PC-9 (cell line): ENCODE data around the gene SLC35E4. TPM values are rescaled to one million over a fixed set of nuclear protein-coding genes. Genes with fewer than 3 reads are reported as not detected.
A peak's percentile ranks its signal among the peaks of the same experiment; 100 is the strongest.

ENCODE experiments used
- BruUV-seq: library from RNA; stranded (reverse); fragments of 400-500 nt; replicated peaks from 2 replicates; lab custom pipeline; 2021; lab: Mats Ljungman, UMichigan
- CTCF ChIA-PET: fragments of 300-600 bp; sonication (Branson Sonifier 250); formaldehyde crosslinking; loops from one replicate; lab custom pipeline; 2022; ENCODE audit warnings: antibody characterized with exemption; lab: Charles Lee
- POLR2A ChIA-PET: fragments of 300-600 bp; sonication (Branson Sonifier 250); formaldehyde crosslinking; loops from one replicate; lab custom pipeline; 2022; ENCODE audit warnings: antibody characterized with exemption; ENCODE audit not compliant: unreplicated experiment; lab: Charles Lee
- DNase-seq, 2 experiments: peaks; one replicate each; pipeline versions ENCODE4 v3.0.0 to v3.0.0-alpha.2; 2015 to 2022; ENCODE audit warnings: mixed read lengths in 1 of 2
- H2AFZ ChIP-seq: fragments of 200-600 bp; sonication (generic); 2 replicates; pipeline ENCODE4 v1.8.1; 2017; ENCODE audit warnings: antibody characterized with exemption
- H3F3A ChIP-seq: fragments of 200-600 bp; sonication (generic); 2 replicates; pipeline ENCODE4 v1.8.1; 2017; ENCODE audit warnings: antibody characterized with exemption, mild to moderate bottlenecking, low read depth; ENCODE audit not compliant: insufficient read depth
- H3K27ac ChIP-seq: fragments of 200-600 bp; sonication (generic); 2 replicates; pipeline ENCODE4 v1.6.1; 2016; ENCODE audit warnings: mixed run types
- H3K27me3 ChIP-seq: fragments of 200-600 bp; sonication (generic); 2 replicates; pipeline ENCODE4 v1.6.1; 2016; ENCODE audit warnings: low read depth, mixed run types; ENCODE audit not compliant: insufficient read depth
- H3K36me3 ChIP-seq: fragments of 200-600 bp; sonication (generic); 2 replicates; pipeline ENCODE4 v1.6.1; 2016; ENCODE audit warnings: low read depth, mixed run types
- H3K4me1 ChIP-seq: fragments of 200-600 bp; sonication (generic); replicated peaks from 2 replicates; pipeline ENCODE4 v1.6.1; 2016; ENCODE audit warnings: mixed run types; ENCODE audit not compliant: insufficient read depth
- H3K4me2 ChIP-seq: fragments of 200-600 bp; sonication (generic); 2 replicates; pipeline ENCODE4 v1.6.1; 2017; ENCODE audit warnings: mixed run types
- H3K4me3 ChIP-seq: fragments of 200-600 bp; sonication (generic); 2 replicates; pipeline ENCODE4 v1.6.1; 2016; ENCODE audit warnings: mixed run types
- H3K79me2 ChIP-seq: fragments of 200-600 bp; sonication (generic); 2 replicates; pipeline ENCODE4 v1.6.1; 2017; ENCODE audit warnings: low read depth, mixed run types
- H3K9me2 ChIP-seq: fragments of 200-600 bp; sonication (generic); 2 replicates; pipeline ENCODE4 v1.8.1; 2017; ENCODE audit warnings: mild to moderate bottlenecking; ENCODE audit not compliant: insufficient read depth
- H3K9me3 ChIP-seq: fragments of 200-600 bp; sonication (generic); 2 replicates; pipeline ENCODE4 v1.8.1; 2016; ENCODE audit warnings: low read depth; ENCODE audit not compliant: insufficient read depth
- H4K20me1 ChIP-seq: fragments of 200-600 bp; sonication (generic); 2 replicates; pipeline ENCODE4 v1.8.1; 2017; ENCODE audit not compliant: insufficient read depth
- EZH2 ChIP-seq: fragments of 200-600 bp; sonication (generic); IDR thresholded peaks from 2 replicates; pipeline ENCODE4 v1.8.0; 2017; ENCODE audit warnings: antibody characterized with exemption, low read depth
- intact Hi-C: fragments of 100-400 bp; cut with micrococcal nuclease; formaldehyde crosslinking; loops from one replicate; pipeline ENCODE4 v1.10.0; 2022; ENCODE audit not compliant: unreplicated experiment
- total RNA-seq: library from RNA; stranded (reverse); gene quantifications from 2 replicates; pipeline ENCODE4 v1.2.3, GENCODE V29; 2021
- TF ChIP-seq, protein P1 (sequence below): fragments of 200-600 bp; sonication (generic); conservative IDR thresholded peaks from 2 replicates; pipeline ENCODE4 v1.6.1; 2017; ENCODE audit warnings: mixed run types, antibody characterized with exemption, mild to moderate bottlenecking, moderate library complexity

The SLC35E4 gene
- total RNA-seq, 1 experiment from 2014 or later, result 4.7 TPM

DNA sequence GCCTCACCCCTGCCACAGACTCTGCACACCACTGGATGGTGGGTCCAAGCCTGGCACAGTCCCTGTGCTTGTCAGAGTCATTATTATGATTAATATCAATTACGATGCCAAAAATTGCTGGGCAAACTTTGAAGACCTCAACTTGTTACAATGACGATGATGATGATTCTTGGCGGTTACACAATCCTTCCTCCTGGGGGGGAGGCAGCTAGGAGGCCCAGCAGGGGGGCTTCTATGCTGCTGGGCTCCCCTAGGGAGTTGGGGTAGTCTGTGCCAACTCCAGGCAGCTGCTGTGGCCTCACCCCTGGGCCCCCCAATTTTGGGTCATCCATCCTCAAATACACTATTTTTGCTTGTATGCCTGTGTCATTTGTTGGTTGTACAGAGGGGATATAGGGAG is 12.0 kb downstream of the SLC35E4 start:
- TF ChIP-seq, protein P1, sequence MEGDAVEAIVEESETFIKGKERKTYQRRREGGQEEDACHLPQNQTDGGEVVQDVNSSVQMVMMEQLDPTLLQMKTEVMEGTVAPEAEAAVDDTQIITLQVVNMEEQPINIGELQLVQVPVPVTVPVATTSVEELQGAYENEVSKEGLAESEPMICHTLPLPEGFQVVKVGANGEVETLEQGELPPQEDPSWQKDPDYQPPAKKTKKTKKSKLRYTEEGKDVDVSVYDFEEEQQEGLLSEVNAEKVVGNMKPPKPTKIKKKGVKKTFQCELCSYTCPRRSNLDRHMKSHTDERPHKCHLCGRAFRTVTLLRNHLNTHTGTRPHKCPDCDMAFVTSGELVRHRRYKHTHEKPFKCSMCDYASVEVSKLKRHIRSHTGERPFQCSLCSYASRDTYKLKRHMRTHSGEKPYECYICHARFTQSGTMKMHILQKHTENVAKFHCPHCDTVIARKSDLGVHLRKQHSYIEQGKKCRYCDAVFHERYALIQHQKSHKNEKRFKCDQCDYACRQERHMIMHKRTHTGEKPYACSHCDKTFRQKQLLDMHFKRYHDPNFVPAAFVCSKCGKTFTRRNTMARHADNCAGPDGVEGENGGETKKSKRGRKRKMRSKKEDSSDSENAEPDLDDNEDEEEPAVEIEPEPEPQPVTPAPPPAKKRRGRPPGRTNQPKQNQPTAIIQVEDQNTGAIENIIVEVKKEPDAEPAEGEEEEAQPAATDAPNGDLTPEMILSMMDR, result no peak
- no peak for TF ChIP-seq EZH2
- H3K36me3 ChIP-seq, result no peaks in the 10 kb centered on the region
- DNase-seq, result no peak
- no peak overlapping the region for H3K4me2 ChIP-seq
- intact Hi-C loops, result no loop called here
- no peak overlapping the region for H3K4me3 ChIP-seq
- no peaks in the 10 kb centered on the region for H3K9me2 ChIP-seq
- H3K79me2 ChIP-seq, result no peaks in the 10 kb centered on the region
- POLR2A ChIA-PET, result no interaction called here
- no peaks in the 10 kb centered on the region for H3K9me3 ChIP-seq
- CTCF ChIA-PET, result no interaction called here
- no peak overlapping the region for H2AFZ ChIP-seq
- no TSS peak for BruUV-seq
- H4K20me1 ChIP-seq, result no peaks in the 10 kb centered on the region
- H3F3A ChIP-seq, result peaks cover 11% of the 10 kb centered on the region; the same call in 1 of the 2 replicates
- peaks cover 15% of the 10 kb centered on the region for H3K4me1 ChIP-seq
- H3K27ac ChIP-seq, result no peak overlapping the region
- H3K27me3 ChIP-seq, result no peaks in the 10 kb centered on the region

DNA sequence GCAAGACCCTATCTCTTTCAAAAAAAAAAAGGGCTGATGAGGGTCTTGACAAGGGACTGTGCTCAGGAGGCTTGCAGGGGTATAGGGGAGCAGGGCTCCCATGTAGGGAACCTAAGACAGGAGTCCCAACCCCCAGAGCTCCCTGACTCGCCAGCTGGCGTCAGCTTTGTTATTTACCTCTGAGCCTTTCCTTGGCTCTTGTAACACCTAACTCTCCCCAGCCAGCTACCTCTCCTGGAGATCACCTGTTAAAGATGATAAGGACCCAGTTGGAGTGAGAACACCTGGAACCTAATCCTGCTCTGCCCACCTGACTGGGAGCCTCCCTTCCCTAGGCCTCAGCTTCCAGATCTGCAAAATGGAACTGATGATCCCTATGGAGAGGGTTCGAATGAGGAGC is 13.2 kb downstream of the SLC35E4 start:
- TSS peak; percentile 85 for BruUV-seq
- Histone ChIP-seq H3K27ac (peak overlapping the region; percentile 30; the same call in 1 of the 2 replicates), H3K9me3 (no peaks in the 10 kb centered on the region), H3K4me3 (no peak overlapping the region), H3K9me2 (no peaks in the 10 kb centered on the region), H3K79me2 (no peaks in the 10 kb centered on the region), H3K4me2 (peak overlapping the region; percentile 56), H3K4me1 (peaks cover 15% of the 10 kb centered on the region), H3K36me3 (no peaks in the 10 kb centered on the region), H3F3A (peaks cover 11% of the 10 kb centered on the region; the same call in 1 of the 2 replicates), H3K27me3 (no peaks in the 10 kb centered on the region), H4K20me1 (no peaks in the 10 kb centered on the region), H2AFZ (no peak overlapping the region)
- ChIA-PET POLR2A (interaction anchor here (0.7 kb wide), 1 partner anchor 272 kb away, joined by 5 read pairs; no protein-coding TSS in a partner anchor), CTCF (no interaction called here)
- intact Hi-C loops, result no loop called here
- no peak for DNase-seq
- TF ChIP-seq, protein P1, result no peak
- no peak for TF ChIP-seq EZH2

DNA sequence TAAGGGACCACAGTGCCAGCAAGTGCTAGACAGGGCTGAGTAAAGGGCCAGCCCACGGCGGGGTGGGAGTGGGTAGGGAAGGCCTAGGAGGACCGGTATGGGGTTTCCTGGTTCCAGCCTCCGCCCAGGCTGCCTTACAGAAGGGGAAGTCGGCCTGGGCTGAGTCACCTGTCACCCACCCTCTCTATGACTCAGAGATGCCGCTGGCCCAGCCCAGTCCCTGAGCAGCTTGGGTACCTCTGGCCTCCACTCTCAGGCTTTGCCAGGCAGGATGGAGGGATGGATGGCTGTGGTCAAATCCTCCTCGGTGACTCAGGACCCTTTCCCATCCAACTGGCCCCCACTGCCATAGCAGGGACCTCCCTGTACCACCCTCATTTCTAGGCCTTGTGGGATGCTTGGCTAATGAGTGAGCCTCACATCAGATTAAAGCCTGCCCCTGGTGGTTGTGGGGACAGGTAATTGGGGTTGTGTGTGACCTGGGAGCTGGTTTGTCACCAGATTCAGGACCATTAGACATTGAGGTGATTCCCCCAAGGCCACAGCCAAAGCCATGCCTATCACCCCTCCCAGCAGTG is 13.9 kb downstream of the SLC35E4 start:
- Histone ChIP-seq H3K27me3 (no peaks in the 10 kb centered on the region), H4K20me1 (no peaks in the 10 kb centered on the region), H3K4me1 (peaks cover 15% of the 10 kb centered on the region), H3K36me3 (no peaks in the 10 kb centered on the region), H3K9me3 (no peaks in the 10 kb centered on the region), H3K79me2 (no peaks in the 10 kb centered on the region), H3K4me2 (peak overlapping the region; percentile 56), H3K4me3 (no peak overlapping the region), H3F3A (peaks cover 11% of the 10 kb centered on the region; the same call in 1 of the 2 replicates), H3K9me2 (no peaks in the 10 kb centered on the region), H3K27ac (peak overlapping the region; percentile 30; the same call in 1 of the 2 replicates), H2AFZ (no peak overlapping the region)
- TF ChIP-seq, protein P1, result no peak; the same call in 1 of the 2 replicates
- no peak for TF ChIP-seq EZH2
- CTCF ChIA-PET, result interaction anchor here (1.1 kb wide), 1 partner anchor 17 kb away, joined by 3 read pairs; no protein-coding TSS in a partner anchor
- POLR2A ChIA-PET, result interaction anchor here (0.6 kb wide), 1 partner anchor 134 kb away, joined by 3 read pairs; no protein-coding TSS in a partner anchor
- DNase-seq, result peak; percentile 86 to 90
- intact Hi-C loops, result no loop called here
- BruUV-seq, result no TSS peak
